IPS-NIHi7 (cell line): ENCODE results near the gene RRP1B.
"Not testable (repeated sequence)": the region's sequence is repeated elsewhere in the genome, so short reads cannot be mapped to it uniquely, and the experiment has no call there.

Experiments
- DNase-seq: peaks from one replicate; pipeline ENCODE4 v3.0.0; 2012; ENCODE audit warnings: mixed read lengths; ENCODE audit errors: extremely low spot score

Gene RRP1B, protein sequence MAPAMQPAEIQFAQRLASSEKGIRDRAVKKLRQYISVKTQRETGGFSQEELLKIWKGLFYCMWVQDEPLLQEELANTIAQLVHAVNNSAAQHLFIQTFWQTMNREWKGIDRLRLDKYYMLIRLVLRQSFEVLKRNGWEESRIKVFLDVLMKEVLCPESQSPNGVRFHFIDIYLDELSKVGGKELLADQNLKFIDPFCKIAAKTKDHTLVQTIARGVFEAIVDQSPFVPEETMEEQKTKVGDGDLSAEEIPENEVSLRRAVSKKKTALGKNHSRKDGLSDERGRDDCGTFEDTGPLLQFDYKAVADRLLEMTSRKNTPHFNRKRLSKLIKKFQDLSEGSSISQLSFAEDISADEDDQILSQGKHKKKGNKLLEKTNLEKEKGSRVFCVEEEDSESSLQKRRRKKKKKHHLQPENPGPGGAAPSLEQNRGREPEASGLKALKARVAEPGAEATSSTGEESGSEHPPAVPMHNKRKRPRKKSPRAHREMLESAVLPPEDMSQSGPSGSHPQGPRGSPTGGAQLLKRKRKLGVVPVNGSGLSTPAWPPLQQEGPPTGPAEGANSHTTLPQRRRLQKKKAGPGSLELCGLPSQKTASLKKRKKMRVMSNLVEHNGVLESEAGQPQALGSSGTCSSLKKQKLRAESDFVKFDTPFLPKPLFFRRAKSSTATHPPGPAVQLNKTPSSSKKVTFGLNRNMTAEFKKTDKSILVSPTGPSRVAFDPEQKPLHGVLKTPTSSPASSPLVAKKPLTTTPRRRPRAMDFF

DNA sequence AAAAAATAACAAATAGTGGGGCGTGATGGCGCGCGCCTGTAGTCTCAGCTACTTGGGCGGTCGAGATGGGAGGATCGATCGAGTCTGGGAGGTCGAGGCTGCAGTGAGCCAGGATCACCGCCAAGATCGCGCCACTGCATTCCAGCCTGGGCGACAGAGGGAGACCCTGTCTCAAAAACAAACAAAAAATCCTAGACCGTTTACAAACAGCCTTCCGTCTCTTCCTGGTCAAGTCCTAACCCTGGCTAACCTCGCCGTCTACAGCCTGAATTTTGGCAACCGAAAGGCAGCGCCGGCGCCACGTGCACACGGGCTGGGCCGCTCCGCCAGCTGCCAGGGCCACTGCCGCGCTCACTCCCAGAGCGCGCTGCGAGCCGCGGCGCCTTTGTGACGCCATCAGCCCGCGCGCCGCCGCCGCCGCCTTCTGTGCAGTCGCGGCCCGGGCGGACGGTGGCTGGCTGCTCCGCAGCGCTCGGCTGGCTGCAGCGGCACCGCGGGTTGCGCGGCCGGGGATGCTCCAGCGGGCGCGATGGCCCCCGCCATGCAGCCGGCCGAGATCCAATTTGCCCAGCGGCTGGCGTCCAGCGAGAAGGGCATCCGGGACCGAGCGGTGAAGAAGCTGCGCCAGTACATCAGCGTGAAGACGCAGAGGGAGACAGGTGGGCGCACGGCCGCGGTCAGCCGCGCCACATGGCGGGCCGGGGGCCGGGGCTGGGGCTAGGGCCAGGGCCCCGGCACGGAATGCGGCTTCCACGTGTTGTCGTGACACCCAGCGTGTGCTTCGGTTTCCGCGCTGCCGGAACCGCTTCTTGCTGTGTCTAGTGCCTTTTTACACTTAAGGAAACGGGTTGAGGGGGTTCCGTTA, at the start of gene RRP1B, which contains the start of gene HSF2BP:
TSS of gene RRP1B (plus strand) at position 425 of the 865 bp plus-strand sequence. CDS start at position 530, 105 bp downstream.
TSS of gene HSF2BP (minus strand) at position 353 of the 865 bp plus-strand sequence. CDS start 1,392 bp downstream, outside the sequence.
- DNase-seq = peak; percentile 95

DNA sequence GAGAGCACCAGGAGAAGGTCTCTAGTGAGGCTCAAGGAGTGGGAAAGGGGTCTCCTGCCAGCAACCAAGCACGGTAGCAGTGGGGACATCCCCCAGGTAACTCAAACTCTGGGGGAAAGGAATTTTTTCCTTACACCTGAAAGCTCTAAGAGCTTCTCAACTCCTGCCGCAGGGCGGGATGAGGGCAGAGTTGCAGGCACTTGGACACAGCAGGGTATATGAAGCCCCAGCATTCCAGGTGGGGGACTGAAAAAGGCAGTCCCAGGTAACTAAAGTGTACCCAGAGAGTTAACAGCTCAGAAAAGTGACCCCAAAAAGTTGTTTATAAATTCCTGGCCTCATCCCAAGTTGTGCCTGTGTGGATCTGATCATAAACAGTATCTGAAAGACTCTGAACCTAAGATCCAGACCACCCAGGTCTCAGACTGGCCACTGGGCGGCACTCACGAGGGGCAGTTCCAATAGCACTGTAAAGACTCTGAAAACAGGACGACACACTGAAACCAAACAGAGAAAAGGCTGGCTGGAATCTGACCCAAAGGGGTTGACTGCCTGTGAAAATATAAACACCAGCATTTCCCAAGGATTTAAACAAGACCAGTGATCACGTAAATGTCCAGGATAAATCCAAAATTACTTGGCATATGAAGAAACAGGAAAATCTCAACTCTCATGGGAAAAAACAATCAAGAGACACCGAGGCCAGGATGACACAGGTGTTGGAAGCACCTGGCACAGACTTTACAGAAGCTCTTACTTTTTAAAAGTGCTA, 47.6 kb upstream of the RRP1B start:
- peak; percentile 82 for DNase-seq

DNA sequence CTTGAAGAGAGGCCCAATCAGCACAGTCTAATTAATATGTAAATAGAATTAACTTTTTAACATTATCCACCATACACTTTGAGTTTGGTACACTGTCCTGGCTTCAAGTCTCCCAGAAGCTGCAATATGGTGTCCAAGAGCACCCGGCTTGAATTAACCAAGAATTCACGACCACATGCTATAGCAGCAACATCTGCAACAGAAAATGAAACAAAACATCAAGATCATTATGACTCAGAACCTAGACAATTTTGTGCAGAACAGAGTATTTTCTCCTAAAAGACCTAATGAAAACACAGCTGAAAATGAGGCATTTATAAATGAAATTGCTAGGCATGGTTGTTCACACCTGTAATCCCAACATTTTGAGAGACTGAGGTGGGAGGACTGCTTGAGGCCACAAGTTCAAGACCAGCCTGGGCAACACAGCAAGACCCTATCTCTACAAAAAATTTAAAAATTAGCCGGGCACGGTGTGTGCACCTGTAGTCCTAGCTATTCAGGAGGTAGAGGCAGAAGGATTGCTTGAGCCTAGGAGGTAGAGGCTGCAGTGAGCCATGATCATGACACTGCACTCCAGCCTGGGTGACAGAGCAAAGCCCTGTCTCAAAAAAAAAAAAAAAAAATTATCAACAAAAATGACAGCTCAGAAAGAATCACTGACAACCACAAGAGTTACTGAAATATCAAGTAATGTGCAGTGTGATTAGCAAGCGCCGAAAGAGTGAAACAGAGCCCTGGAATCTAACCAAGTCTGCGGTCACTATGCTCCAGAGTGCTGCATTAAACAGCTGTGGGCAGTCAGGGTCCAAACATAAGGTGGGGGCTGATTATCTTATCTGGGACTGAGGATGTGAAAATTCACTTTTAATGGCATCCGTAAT, 45.4 kb upstream of the RRP1B start:
- no peak for DNase-seq

DNA sequence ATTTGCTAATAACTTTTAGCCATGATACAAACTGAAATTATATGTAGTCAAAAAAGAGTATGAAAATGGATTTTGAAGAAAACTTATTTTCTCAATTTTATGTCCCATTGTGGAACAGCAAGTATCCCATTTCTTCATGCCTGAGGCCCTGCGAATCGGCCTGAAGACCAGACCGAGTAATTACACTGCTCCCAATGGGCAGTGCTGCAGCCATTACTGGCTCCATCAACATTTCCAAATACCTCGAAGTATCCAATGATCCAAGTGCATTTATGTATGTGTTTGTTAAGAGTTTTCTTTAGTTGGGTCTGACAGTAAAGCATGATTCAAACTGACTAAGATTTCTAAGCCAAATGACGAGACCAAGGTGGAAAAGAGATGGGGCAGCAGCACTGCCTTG, 44.5 kb upstream of the RRP1B start:
- no peak for DNase-seq

DNA sequence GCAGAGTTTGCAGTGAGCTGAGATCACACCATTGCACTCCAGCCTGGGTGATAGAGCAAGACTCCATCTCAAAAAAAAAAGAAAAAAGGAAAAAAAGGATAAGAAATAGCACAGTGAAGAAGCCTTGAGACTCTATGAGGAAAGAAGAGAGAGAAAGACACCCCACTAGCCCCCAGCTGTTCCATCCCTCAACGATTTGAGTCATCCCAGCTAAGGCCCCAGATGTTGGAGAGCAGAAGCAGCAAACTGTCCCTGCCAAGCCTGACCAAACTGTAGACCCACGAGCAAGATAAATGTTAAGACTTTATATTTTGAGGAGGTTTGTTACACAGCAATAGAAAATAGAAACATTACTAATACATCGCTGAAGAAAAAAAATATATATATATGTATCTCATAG, 42.5 kb upstream of the RRP1B start:
- DNase-seq = not testable (repeated sequence)

DNA sequence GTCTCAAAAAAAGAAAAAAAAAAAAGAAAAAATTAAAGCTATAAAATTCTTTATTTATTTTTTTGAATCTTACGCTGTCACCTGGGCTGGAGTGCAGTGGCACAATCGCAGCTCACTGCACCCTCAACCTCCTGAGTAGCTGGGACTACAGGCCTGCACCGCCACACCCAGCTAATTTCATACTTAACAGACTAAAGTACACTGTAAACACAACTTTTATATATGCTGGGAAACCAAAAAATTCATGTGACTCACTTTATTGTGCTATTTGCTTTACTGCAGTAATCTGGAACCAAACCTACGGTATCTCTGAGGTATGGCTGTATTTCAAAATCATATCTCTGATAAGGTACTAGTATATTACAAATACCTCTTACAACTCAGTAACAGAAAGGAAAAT, 40.4 kb upstream of the RRP1B start:
- DNase-seq = no peak

DNA sequence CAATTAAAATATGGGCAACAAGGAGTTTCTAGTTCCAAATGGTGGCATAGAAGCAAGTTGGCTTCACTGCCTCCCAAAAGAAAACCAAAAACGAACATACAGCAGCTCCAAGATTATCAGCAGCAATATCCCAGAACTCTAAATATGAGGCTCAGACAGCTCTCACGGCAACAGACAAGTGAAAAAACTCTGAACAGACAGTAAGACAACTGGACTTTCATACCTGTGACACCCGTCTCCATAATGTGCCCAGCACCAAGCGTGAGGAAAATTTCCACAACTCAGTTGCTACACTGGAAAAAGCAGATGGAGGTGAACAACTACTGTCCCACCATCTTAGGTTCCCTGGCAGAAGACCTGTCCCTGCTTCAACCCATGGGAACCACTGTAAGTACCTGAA, 40.0 kb upstream of the RRP1B start:
- DNase-seq = no peak

DNA sequence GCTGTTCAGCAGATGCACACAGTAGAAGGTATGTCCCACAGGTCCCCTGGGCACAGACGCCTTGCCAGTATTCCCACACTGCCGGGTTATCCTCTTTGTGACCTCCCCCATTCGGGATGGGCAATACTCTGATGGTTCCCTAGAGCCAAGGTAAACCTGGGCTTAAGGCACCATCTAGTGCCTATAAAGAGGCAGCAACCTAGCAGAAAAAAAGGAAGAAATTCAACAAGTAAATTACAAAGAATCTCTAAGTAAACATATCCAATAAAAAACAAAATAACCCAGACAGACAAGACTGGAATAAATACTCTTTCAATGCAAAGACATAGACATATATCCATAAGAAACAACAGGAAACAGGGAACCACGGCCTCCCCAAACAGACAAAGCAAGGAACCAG, 39.5 kb upstream of the RRP1B start:
- DNase-seq = no peak

DNA sequence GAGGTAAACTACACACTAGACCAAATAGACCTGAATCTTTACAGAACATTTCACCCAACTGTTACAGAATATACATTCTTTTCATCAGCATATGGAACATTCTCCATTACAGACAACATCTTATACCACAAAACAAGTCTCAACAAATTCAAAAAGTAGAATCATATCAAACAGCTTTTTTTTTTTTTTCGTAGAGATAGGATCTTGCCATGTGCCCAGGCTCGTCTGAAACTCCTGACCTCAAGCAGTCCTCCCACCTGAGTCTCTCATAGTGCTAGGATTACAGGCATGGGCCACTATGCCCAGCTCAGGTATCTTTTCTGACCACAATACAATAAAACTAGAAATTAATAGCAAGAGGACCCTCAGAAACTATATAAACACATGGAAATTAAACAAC, 36.6 kb upstream of the RRP1B start:
- no peak for DNase-seq

DNA sequence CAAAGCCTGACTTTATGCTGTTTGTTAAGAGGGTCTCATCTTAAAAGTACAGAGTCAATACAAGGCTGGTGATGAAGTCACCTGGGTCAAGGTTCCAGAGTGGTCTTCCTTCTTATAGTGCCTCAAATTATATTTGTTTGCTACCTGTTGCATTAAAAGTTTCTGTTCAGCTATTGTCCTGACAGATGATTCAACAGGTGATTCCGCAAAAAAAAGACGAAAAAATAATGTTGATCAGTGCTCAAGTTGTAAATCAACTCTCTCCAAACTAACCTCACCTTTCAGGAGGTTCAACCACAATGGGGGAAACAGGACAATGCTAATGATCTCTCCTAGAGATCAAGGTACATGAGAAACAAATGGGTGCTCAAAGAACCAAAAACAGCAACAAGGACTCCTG, 35.8 kb upstream of the RRP1B start:
- no peak for DNase-seq

DNA sequence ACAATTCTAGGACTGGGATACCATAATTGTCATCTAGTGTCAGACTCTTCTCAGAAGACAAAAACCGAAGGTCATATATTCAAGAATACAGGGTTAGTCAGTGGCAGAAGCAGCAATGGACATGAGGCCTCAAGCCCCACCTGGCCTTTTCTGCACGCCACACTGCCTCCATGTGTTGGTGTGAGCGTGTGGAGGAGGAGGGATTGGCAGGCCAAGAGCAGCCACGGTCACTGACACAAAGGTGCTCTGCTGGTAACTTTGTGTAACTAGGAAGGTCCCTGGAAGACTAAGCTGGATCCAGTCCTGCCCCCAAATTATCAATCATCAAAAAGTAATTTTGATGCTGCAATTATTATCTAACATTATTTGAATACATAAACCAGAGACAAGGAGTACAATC, 35.0 kb upstream of the RRP1B start:
- no peak for DNase-seq

DNA sequence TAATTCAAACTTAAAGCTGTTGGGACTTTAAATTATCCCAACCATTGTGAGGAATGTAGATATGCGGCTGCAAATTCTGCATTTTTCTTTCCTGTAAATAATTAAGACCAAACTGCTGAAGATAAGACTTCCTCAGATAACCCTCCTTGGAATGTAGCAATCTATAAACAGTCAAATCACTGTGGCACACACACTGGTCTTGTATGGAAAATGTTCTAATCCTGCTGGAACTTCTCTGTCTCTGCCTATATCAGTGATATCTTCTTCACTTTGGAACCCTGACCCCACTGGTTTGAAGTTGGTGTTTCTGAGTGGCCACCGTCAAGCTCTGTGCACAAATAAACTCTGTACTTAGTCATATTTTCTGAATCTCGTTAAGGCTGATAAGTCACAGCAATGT, 33.0 kb upstream of the RRP1B start:
- no peak for DNase-seq

DNA sequence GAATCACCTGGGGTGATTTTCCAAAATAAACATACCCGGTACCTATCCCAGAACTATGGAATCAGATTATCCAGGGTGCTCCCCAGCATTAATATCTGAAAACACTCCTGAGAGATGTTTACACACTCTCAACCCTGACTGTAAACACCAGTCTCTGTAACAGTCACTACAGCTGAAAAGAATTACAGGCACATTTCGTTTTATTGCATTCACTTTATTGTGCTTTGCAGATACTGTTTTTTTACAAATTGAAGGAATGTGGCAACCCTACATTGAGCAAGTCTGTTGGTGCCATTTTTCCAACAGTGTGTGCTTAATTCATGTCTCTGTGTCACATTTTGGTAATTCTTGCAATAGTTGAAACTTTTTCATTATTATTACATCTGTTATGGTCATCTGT, 31.8 kb upstream of the RRP1B start:
- no peak for DNase-seq

DNA sequence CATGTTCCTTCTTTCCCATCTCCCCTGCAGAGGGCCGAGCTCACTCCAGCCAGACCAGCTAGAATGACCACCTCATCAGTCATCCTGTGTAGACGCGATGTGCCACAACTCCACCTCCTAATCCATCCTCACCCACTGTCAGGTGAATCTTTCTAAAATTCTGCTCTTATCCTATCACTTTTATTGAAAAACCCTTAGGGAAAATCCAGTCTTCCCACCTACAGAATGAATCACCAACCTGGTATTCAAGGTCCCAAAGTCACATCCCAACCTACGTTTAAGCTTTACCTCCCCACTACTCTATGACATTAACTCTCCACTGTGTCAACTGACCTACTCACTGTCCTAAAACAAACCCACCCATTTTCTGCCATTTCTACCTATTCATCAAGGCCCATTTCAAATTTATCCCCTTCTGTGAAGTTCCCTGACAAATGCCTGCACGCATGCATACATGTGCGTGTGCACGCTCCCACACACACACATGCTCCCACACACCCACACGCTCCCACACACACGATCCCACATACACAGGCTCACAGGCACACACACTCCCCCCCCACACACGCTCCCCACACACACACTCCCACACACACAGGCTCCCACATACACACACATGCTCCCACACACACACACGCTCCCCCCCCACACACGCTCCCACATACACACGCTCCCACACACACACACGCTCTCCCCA, 27.8 kb upstream of the RRP1B start:
- no peak for DNase-seq

DNA sequence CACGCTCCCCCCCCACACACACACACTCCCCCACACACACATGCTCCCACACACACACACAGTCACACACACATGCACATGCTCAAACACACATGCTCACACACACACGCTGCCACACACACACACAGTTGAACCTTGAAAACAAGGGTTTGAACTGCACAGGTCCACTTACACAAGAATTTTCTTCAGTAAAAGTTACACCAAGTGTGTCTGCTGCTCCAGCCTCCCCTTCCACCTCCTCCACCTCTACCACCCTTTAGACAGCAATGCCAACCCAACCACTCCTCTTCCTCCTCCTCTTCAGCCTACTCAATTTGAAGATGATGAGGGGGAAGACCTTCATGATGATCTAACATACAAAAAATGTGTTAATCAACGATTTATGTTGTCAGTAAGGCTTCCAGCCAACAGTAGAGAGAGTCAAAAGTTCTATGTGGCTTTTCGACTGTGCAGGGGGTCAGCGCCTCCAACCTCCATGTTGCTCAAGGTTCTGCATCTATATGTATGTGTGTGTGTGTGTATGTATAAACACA, 26.9 kb upstream of the RRP1B start:
- no peak for DNase-seq

DNA sequence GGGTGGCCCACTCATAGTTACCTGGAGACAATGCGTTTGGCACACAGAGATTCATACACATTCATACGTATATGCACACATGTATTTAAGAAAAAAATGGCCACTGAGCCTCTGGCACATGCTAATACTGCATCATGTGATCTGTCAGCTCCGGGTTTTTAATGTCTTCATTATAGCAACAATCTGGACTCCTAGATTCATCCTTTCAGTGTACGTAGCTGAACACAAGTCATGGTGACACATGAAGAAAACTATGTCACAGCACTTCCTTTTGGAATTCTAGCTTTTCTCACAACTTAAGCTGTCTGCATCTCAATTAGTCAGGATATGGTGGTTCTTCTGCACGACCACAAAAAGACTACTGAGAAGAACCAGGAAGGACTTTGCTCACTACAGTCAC, 24.7 kb upstream of the RRP1B start:
- DNase-seq = no peak

DNA sequence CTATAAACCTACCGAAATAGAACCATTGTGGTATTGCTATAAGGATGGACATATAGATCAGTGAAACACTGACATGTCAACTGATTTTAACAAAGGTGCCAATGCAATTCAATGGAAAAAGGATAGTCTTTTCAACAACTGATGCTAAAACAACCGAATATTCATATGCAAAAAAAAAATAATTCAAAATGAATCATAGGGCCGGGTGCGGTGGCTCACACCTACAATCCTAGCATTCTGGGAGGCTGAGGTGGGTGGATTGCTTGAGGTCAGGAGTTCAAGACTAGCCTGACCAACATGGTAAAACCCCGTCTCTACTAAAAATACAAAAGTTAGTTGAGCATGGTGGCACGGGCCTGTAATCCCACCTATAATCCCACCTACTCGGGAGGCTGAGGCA, 23.9 kb upstream of the RRP1B start:
- no peak for DNase-seq

DNA sequence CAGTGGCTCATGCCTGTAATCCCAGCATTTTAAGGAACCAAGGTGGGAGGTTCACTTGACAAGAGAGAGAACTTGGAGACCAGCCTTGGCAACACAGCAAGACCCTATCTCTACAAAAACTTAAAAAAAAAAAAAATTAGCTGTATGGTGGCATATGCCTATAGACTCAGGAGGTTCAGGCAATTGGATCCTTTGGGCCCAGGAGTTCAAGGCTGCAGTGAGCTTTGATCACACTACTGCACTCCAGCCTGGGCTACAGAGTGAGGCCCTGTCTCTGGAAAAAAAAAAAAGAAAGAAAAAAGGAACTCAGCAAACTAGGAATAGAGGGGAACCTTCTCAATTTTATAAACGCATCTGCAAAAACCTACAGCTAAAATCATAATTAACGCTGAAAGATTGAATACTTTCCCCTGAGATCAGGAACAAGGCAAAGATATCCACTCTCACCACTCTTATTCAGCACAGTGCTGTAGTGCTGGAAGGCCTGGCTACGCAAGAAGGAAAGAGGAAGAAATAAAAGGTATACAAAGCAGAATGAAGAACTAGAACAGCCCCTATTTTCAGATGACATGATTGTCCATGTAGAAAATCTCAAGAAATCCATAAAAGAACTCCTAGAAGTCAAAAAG, 21.7 kb upstream of the RRP1B start:
- no peak for DNase-seq
